Activated naive CD4-positive, alpha-beta T cell treated with anti-CD3 and anti-CD28 coated beads, Interleukin-2, amount 10 ng/mL, durations not matched to agents 7 days and 5 days (primary cell): ENCODE measurements around the gene MAGEB17.
"Not testable (repeated sequence)": the region's sequence is repeated elsewhere in the genome, so short reads cannot be mapped to it uniquely, and the experiment has no call there.

Source experiments
- CTCF ChIA-PET: fragments of 350-600 bp; sonication (Branson Sonifier 250); formaldehyde crosslinking; loops from one replicate; lab custom pipeline; 2021; ENCODE audit warnings: antibody characterized with exemption; lab: Charles Lee
- DNase-seq: peaks from one replicate; pipeline ENCODE4 v3.0.0-alpha.2; 2020
- H3K27ac Mint-ChIP-seq: one replicate; pipeline ENCODE4 v1.8.0; 2021; ENCODE audit warnings: mild to moderate bottlenecking, moderate library complexity, mixed read lengths
- H3K27me3 Mint-ChIP-seq: one replicate; pipeline ENCODE4 v1.8.0; 2021; ENCODE audit warnings: mild to moderate bottlenecking, mixed read lengths
- H3K36me3 Mint-ChIP-seq: one replicate; pipeline ENCODE4 v1.8.0; 2021; ENCODE audit warnings: mixed read lengths
- H3K4me1 Mint-ChIP-seq: one replicate; pipeline ENCODE4 v1.8.0; 2021; ENCODE audit warnings: mixed read lengths
- H3K4me3 Mint-ChIP-seq: one replicate; pipeline ENCODE4 v1.8.0; 2021; ENCODE audit warnings: mild to moderate bottlenecking, moderate library complexity, mixed read lengths
- H3K9me3 Mint-ChIP-seq: one replicate; pipeline ENCODE4 v1.8.0; 2021; ENCODE audit warnings: mixed read lengths

MAGEB17 gene

DNA sequence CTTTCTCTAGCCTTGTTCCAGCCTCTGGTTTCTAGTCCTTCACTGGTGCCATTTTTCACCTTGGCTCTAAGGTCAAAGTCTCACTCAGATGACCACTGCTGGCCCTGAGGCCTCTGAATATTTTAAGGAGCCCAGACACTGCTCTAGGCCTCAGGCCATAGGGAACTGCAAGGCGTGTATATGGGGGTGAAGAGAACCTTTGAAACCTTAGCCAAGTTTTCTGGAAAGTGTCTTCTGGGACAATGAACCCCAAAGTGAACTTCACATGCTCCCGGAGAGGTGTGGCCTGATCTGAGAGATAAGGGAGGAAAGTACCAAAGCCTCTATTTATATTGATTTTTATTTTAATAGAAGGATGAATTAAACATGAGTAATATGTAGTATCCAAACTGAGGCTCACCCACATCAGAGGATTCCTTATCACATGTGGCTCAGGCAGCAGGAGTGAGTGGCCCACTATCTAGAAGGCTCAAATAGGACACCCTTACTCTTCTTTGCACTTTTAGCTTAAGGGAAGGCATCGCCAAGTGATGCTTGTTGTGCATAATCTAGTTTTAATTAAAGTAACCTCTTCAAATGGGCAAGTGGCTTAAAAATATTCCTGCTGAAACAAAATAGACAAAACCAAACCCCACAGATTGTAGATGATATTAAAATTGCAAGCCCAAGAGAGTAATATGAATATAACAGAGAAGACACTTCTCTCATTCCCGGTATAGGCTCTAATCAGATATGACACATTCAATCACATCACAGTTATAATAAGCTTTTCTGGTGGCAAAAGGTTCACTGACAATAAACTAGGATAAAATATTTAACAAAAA, 25.6 kb upstream of the MAGEB17 start:
- peaks cover 11% of the 10 kb centered on the region for H3K27me3 Mint-ChIP-seq
- no peak overlapping the region for H3K27ac Mint-ChIP-seq
- H3K36me3 Mint-ChIP-seq = no peaks in the 10 kb centered on the region
- H3K4me3 Mint-ChIP-seq = no peak overlapping the region
- no peaks in the 10 kb centered on the region for H3K4me1 Mint-ChIP-seq
- CTCF ChIA-PET = no interaction called here
- no peaks in the 10 kb centered on the region for H3K9me3 Mint-ChIP-seq
- no peak for DNase-seq

DNA sequence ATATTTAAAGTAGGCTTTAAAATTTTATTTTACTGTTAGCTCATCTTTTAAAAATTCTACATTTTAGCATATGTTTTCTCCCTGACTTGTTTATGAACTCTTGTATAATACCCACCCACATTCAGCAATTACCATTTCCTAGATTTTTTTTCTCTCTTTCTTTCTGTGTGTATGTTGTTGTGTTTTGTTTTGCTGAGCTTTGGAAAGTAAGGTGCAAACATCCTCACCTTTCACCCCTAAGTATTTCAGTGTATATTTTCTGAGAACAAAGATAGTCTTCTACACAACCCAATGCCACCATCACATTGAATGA, 25.1 kb upstream of the MAGEB17 start:
- Mint-ChIP-seq H3K4me3 (no peak overlapping the region), H3K27me3 (peaks cover 11% of the 10 kb centered on the region), H3K36me3 (no peaks in the 10 kb centered on the region), H3K9me3 (no peaks in the 10 kb centered on the region), H3K4me1 (no peaks in the 10 kb centered on the region), H3K27ac (no peak overlapping the region)
- CTCF ChIA-PET = no interaction called here
- DNase-seq = no peak

DNA sequence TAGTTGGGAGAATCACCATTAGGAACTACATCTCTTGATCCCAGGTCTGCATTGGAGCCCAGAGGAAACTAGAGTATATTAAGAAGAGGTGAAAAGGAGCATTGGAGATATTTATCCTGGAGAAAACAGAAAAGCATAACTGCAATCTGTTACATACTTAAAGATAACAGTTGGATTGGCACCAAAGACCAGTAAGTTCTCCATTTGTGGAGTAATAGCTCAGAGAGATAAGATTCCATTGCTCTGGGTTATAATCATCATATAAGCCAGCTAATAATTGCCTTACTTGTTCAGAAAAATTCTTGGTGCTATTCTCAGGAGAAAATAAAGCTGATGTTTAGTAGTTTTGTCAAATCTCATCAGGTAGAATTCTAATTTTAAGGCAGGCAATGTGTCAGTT, 23.3 kb upstream of the MAGEB17 start:
- CTCF ChIA-PET = no interaction called here
- Mint-ChIP-seq H3K4me3 (no peak overlapping the region), H3K4me1 (no peaks in the 10 kb centered on the region), H3K27ac (no peak overlapping the region), H3K27me3 (peaks cover 7% of the 10 kb centered on the region), H3K36me3 (no peaks in the 10 kb centered on the region), H3K9me3 (no peaks in the 10 kb centered on the region)
- no peak for DNase-seq

DNA sequence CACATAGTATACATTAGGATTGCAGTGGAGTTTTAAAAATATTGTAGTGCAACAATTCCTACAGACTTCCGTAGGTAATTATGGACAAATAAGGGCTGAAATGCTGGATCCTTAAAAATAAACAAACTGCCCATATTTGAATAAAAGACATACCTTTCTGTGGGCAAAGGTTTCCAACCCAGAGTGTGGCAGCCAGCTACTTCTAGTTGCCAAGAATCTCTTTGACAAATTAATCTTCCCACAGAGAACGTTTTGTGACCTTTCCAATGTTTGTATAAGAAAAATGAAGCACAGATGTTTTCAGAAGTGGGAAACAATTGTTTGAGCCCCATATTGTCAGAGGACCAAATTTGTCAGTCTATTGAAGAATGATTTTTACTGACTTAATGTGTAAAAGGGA, 22.9 kb upstream of the MAGEB17 start:
- no peaks in the 10 kb centered on the region for H3K9me3 Mint-ChIP-seq
- no peaks in the 10 kb centered on the region for H3K4me1 Mint-ChIP-seq
- no peak overlapping the region for H3K4me3 Mint-ChIP-seq
- H3K27me3 Mint-ChIP-seq = peaks cover 7% of the 10 kb centered on the region
- no peak for DNase-seq
- CTCF ChIA-PET = no interaction called here
- no peak overlapping the region for H3K27ac Mint-ChIP-seq
- H3K36me3 Mint-ChIP-seq = no peaks in the 10 kb centered on the region

DNA sequence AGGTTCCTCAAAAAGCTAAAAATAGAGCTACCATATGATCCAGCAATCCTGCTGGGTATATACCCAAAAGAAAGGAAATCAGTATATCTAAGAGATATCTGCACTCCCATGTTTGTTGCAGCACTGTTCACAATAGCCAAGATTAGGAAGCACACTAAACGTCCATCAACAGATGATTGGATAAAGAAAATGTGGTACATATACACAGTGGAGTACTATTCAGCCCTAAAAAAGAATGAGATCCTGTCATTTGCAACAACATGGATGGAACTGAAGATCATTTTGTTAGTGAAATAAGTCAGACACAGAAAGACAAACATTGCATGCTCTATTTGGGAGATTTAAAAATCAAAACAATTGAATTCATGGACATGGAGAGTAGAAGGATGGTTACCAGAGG, 22.2 kb upstream of the MAGEB17 start:
- not testable (repeated sequence) for H3K27me3 Mint-ChIP-seq

DNA sequence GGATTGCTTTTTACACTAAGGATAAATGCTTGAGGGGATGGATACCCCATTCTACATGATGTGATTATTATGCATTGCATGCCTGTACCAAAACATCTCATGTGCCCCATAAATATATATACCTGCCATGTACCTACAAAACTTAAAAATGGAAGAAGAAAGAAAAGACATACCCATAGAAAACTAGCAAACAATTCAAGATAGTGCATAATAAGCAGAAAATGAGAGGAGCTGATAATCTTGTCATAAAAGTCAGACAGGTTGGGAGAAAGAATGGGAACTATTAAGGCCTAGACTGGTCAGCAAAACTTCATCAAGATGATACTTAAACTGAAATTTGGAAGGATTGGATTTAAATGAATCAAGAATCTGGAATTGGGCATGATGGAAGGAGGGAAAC, 21.6 kb upstream of the MAGEB17 start:
- H3K4me3 Mint-ChIP-seq = no peak overlapping the region
- CTCF ChIA-PET = no interaction called here
- no peak for DNase-seq
- H3K27me3 Mint-ChIP-seq = peaks cover 7% of the 10 kb centered on the region
- no peaks in the 10 kb centered on the region for H3K4me1 Mint-ChIP-seq
- no peaks in the 10 kb centered on the region for H3K36me3 Mint-ChIP-seq
- no peak overlapping the region for H3K27ac Mint-ChIP-seq
- no peaks in the 10 kb centered on the region for H3K9me3 Mint-ChIP-seq

More for the DNA sequence above, 22.2 kb upstream of the MAGEB17 start:
- CTCF ChIA-PET, H3K9me3 Mint-ChIP-seq, H3K4me3 Mint-ChIP-seq, H3K36me3 Mint-ChIP-seq, DNase-seq, H3K4me1 Mint-ChIP-seq, H3K27ac Mint-ChIP-seq: not testable (repeated sequence)

DNA sequence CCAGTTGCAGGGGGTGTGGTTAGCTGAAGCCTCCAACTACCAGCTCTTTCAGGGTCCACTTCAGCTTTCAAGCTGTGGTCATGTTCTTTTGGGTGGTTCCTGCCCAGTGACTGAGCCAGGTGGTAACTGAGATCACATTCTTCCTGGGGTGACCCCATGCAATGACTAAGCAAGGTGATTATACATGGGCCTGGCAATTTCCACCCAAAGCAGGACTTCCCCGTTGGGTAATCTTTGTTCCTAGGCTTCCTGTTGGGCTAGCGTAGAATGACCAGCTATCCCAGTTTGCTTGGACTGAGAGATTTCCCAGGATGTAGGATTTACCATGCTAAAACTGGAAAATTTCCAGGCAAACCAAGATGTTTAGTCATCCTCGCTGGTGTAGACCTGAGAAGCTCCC, 18.4 kb upstream of the MAGEB17 start:
- no peak overlapping the region for H3K4me3 Mint-ChIP-seq
- H3K4me1 Mint-ChIP-seq = no peaks in the 10 kb centered on the region
- no peak overlapping the region for H3K27ac Mint-ChIP-seq
- DNase-seq = no peak
- no peaks in the 10 kb centered on the region for H3K9me3 Mint-ChIP-seq
- no peaks in the 10 kb centered on the region for H3K27me3 Mint-ChIP-seq
- CTCF ChIA-PET = no interaction called here
- H3K36me3 Mint-ChIP-seq = no peaks in the 10 kb centered on the region

DNA sequence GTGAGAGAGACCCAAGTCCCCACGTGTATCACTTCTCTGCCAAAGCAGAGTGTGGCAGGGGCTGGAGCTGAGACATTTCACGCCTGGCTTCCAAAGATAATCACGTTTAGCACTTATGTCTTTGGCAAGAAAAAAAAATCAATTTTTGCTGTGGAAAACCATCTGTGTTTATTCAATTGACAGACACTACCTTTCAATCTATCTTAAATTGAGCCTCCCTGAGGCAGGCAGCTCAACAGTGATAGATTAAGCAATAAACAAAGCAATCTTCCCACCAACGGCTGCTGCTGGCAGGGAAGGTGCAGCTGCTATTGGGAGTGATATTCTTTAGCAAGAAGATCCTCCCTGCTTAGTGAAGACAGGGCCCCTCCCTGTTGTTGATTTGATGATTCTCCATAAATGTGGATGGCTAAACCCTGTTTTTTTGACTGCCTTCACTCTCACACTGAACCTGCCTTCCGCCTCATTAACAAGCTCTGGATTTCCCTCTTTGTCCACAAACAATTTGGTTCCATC, 11.6 kb upstream of the MAGEB17 start:
- Mint-ChIP-seq H3K36me3 (no peaks in the 10 kb centered on the region), H3K4me1 (no peaks in the 10 kb centered on the region), H3K27me3 (no peaks in the 10 kb centered on the region), H3K9me3 (no peaks in the 10 kb centered on the region), H3K4me3 (no peak overlapping the region), H3K27ac (no peak overlapping the region)
- DNase-seq = no peak
- CTCF ChIA-PET = no interaction called here

DNA sequence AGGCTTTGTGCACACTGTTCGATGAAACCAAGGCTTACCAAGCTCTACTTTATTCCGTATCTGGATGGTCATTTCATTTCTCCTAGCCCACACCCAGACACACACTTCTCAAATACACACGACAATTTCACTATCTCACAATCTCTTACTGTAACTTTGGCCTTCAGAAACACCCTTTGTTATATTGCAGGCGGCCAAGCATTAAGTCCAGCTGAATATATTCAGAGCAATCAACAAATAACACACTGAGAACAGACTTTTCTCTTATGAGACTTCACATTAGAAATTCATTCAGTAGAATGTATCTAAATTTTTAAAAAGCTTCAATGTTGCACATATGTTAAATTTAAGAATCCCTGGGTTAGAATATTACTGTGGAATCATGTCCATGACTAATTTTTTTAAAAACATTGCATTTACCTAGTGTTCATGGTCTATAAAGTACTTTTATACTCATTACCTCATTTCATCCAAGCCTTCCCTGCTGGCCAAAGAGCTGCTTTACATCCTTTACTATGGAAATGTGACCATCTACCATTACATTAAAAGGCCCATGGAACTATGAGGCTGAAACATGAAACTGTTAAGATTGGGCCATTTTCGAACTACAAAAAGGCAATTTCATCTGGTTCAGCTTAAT, 10.5 kb upstream of the MAGEB17 start:
- H3K27ac Mint-ChIP-seq = no peak overlapping the region
- no peaks in the 10 kb centered on the region for H3K4me1 Mint-ChIP-seq
- CTCF ChIA-PET = no interaction called here
- no peak overlapping the region for H3K4me3 Mint-ChIP-seq
- H3K27me3 Mint-ChIP-seq = no peaks in the 10 kb centered on the region
- H3K36me3 Mint-ChIP-seq = no peaks in the 10 kb centered on the region
- no peak for DNase-seq
- no peaks in the 10 kb centered on the region for H3K9me3 Mint-ChIP-seq

DNA sequence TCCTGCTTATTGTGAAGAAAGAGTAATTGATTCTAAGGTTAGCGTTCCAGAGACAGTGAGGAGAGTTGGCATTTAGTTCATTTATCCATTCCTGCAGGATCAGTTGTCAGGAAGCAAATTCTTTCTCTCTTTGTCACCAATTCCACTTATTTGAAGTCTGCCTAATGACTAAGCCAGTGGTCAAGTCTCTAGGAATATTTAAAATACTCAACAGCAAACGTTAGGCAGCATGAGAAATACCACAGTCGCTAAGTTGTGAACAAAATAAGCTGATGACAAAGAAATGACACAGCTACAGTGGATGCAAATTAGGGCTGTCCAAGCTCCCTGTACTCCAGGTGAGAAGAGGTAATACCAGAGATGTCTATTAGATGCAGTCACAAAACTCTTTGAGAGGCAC, 6.6 kb upstream of the MAGEB17 start:
- Mint-ChIP-seq H3K4me1 (no peaks in the 10 kb centered on the region), H3K9me3 (no peaks in the 10 kb centered on the region), H3K27ac (no peak overlapping the region), H3K27me3 (no peaks in the 10 kb centered on the region), H3K36me3 (no peaks in the 10 kb centered on the region), H3K4me3 (no peak overlapping the region)
- CTCF ChIA-PET = no interaction called here
- no peak for DNase-seq

DNA sequence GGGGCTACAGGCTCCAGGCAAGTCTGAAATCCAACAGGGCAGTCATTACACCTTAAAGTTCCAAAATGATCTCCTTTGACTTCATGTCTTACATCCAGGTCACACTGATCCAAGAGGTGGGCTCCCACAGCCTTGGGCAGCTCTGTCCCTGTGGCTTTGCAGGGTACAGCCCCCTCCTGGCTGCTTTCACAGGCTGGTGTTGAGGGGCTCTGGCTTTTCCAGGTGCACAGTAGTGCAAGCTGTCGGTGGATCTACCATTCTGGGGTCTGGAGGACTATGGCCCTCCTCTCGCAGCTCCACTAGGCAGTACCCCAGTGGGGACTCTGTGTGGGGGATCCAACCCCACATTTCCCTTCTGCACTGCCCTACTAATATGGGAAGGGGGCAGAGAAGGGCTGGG, 6.1 kb upstream of the MAGEB17 start:
- H3K4me3 Mint-ChIP-seq, H3K4me1 Mint-ChIP-seq, DNase-seq, H3K36me3 Mint-ChIP-seq, H3K27me3 Mint-ChIP-seq, CTCF ChIA-PET, H3K27ac Mint-ChIP-seq, H3K9me3 Mint-ChIP-seq: not testable (repeated sequence)

DNA sequence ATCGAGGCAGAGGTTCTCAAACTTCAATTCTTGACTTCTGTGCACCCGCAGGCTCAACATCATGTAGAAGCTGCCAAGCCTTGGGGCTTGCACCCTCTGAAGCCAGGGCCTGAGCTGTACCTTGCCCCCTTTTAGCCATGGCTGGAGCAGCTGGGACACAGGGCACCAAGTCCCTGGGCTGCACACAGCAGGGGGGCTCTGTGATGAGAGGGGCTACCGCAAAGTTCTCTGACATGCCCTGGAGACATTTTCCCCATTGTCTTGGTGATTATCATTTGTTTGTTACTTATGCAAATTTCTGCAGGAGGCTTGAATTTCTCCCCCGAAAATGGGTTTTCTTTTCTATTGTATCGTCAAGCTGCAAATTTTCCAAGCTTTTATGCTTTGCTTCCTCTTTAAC, 4.9 kb upstream of the MAGEB17 start:
- Mint-ChIP-seq H3K27ac (no peak overlapping the region), H3K4me3 (no peak overlapping the region), H3K9me3 (no peaks in the 10 kb centered on the region), H3K27me3 (no peaks in the 10 kb centered on the region), H3K36me3 (no peaks in the 10 kb centered on the region), H3K4me1 (no peaks in the 10 kb centered on the region)
- CTCF ChIA-PET = no interaction called here
- no peak for DNase-seq

DNA sequence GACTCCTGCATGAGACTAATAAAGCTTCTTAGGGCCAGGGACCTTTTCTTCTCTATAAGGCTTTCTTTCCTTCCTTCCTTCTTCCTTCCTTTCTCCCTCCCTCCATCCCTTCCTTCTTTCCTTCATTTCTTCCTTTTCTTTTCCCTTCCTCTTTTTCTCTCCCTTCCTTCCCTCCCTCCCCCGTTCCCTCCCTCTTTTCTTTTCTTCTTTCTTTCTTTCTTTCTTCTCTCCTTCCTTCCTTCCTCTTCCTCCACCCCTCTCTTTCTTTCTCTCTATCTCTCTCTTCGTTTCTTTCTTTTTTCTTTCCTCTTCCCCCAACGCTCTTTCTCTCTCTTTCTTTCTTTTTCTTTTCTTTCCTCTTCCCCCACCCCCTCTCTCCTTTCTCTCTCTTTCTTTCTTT, 2.5 kb upstream of the MAGEB17 start:
- no peaks in the 10 kb centered on the region for H3K4me1 Mint-ChIP-seq
- CTCF ChIA-PET = no interaction called here
- no peak for DNase-seq
- no peaks in the 10 kb centered on the region for H3K36me3 Mint-ChIP-seq
- H3K27ac Mint-ChIP-seq = no peak overlapping the region
- no peaks in the 10 kb centered on the region for H3K27me3 Mint-ChIP-seq
- no peaks in the 10 kb centered on the region for H3K9me3 Mint-ChIP-seq
- no peak overlapping the region for H3K4me3 Mint-ChIP-seq

DNA sequence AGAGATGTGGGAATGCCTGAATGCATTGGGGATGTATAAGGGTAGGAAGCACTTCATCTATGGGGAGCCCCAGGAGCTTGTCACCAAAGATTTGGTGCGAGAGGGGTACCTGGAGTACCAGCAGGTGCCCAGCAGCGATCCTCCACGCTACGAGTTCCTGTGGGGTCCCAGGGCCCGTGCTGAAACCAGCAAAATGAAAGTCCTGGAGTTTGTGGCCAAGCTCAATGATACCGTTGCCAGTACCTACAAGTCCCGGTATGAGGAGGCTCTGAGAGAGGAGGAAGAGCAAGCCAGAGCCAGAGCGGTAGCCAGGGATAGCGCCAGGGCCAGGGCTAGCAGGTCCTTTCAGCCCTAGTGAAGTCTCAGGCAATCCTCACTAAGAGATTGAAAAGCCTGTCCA, 3.8 kb downstream of the MAGEB17 start:
- Mint-ChIP-seq H3K4me3 (no peak overlapping the region), H3K36me3 (no peaks in the 10 kb centered on the region), H3K4me1 (no peaks in the 10 kb centered on the region), H3K9me3 (no peaks in the 10 kb centered on the region), H3K27me3 (peaks cover 6% of the 10 kb centered on the region), H3K27ac (no peak overlapping the region)
- no peak for DNase-seq
- CTCF ChIA-PET = no interaction called here

DNA sequence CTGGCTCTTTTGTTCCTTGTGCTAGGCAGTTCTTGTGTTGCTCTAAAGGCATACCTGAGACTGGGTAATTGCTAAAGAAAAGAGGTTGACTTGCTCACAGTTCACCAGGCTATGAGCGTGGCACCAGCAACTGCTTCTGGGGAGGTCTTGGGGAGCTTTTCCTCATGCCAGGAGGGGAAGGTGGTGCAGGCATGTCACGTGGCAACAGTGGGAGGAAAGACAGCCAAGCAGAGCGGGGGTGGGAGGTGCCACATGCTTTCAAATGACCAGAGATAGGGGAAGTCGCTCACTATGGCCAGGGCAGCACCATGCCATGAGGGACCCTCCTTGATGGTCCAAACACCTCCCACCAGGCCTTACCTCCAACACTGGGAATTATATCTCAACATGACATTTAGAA, 4.7 kb downstream of the MAGEB17 start:
- no peak overlapping the region for H3K4me3 Mint-ChIP-seq
- DNase-seq = no peak
- CTCF ChIA-PET = no interaction called here
- peaks cover 6% of the 10 kb centered on the region for H3K27me3 Mint-ChIP-seq
- no peak overlapping the region for H3K27ac Mint-ChIP-seq
- H3K36me3 Mint-ChIP-seq = no peaks in the 10 kb centered on the region
- H3K4me1 Mint-ChIP-seq = no peaks in the 10 kb centered on the region
- no peaks in the 10 kb centered on the region for H3K9me3 Mint-ChIP-seq
